HepG2 (cell line): ENCODE data around the gene C19orf85. TPM values are rescaled to one million over a fixed set of nuclear protein-coding genes. Genes with fewer than 3 reads are reported as not detected.

Experiments used
- ATF1 ChIP-seq: IDR thresholded peaks from 2 replicates; pipeline ENCODE4 v1.6.1; 2016; ENCODE audit warnings: mild to moderate bottlenecking, control low read depth
- CEBPG ChIP-seq: IDR thresholded peaks from 2 replicates; pipeline ENCODE4 v1.6.1; 2016
- EHMT2 ChIP-seq: fragments of 200-600 bp; sonication (generic); IDR thresholded peaks from 2 replicates; pipeline ENCODE4 v1.7.0; 2017; ENCODE audit warnings: antibody characterized with exemption, low read depth, low read length, borderline replicate concordance
- ELF1 ChIP-seq: sonication (generic); formaldehyde crosslinking; IDR thresholded peaks from 2 replicates; pipeline ENCODE4 v1.4.0; 2020; ENCODE audit warnings: missing genetic modification reagents
- ERF ChIP-seq: IDR thresholded peaks from 2 replicates; pipeline ENCODE4 v1.6.1; 2018; ENCODE audit warnings: missing biosample characterization, missing genetic modification reagents
- ESRRA ChIP-seq: sonication (generic); formaldehyde crosslinking; IDR thresholded peaks from 2 replicates; pipeline ENCODE4 v1.5.1; 2020; ENCODE audit warnings: mild to moderate bottlenecking, low read depth, missing genetic modification reagents
- HNRNPLL ChIP-seq: fragments of 200-400 bp; formaldehyde crosslinking; IDR thresholded peaks from 2 replicates; pipeline ENCODE4 v1.6.1; 2017; ENCODE audit warnings: mild to moderate bottlenecking, low read depth, low read length; ENCODE audit not compliant: poor library complexity, severe bottlenecking
- POLR2AphosphoS5 ChIP-seq: IDR thresholded peaks from 2 replicates; pipeline ENCODE4 v1.6.1; 2012; ENCODE audit warnings: low read depth, low read length
- SOX5 ChIP-seq: IDR thresholded peaks from 2 replicates; pipeline ENCODE4 v1.6.1; 2016; ENCODE audit warnings: borderline replicate concordance
- ZFP1 ChIP-seq: IDR thresholded peaks from 2 replicates; pipeline ENCODE4 v1.6.1; 2016
- ZNF121 ChIP-seq: sonication (generic); formaldehyde crosslinking; IDR thresholded peaks from 2 replicates; pipeline ENCODE4 v1.5.0; 2020; ENCODE audit warnings: mild to moderate bottlenecking, missing genetic modification reagents
- ZNF337 ChIP-seq: sonication (generic); formaldehyde crosslinking; IDR thresholded peaks from 2 replicates; pipeline ENCODE4 v1.5.1; 2020; ENCODE audit warnings: missing genetic modification reagents, low read depth, mild to moderate bottlenecking, borderline replicate concordance
- ZNF781 ChIP-seq: sonication (generic); formaldehyde crosslinking; IDR thresholded peaks from 2 replicates; pipeline ENCODE4 v1.5.1; 2020; ENCODE audit warnings: borderline replicate concordance, mild to moderate bottlenecking, missing genetic modification reagents; ENCODE audit errors: not compliant biosample characterization
- ZNF841 ChIP-seq: sonication (generic); formaldehyde crosslinking; IDR thresholded peaks from 2 replicates; pipeline ENCODE4 v1.8.1; 2023; ENCODE audit warnings: missing genetic modification reagents, borderline replicate concordance
- polyA plus RNA-seq, 8 experiments: library from polyadenylated mRNA; depleted of rRNA in 3 of 8; stranded (reverse) in 7 of 8; unstranded in 1 of 8; fragments of >200 nt; fragmentation: Illumina TruSeq in 4 of 8; extraction: Trizol in 4 of 8; gene quantifications; 2 replicates each; pipeline versions ENCODE4 v1.2.1 to v1.2.3, GENCODE V29; 2011 to 2016; ENCODE audit warnings: low read depth in 4 of 8, missing spikeins in 1 of 8, mixed read lengths in 1 of 8; ENCODE audit not compliant: insufficient read depth in 1 of 8
- total RNA-seq, 5 experiments: library from RNA; depleted of rRNA; stranded (reverse); fragments of >200 nt; fragmentation: Illumina TruSeq; extraction: Trizol; gene quantifications; 2 replicates each; pipeline ENCODE4 v1.2.3, GENCODE V29; 2016; ENCODE audit warnings: low read depth in 1 of 5
- TF ChIP-seq, protein P1 (sequence below): sonication (generic); formaldehyde crosslinking; IDR thresholded peaks from 2 replicates; pipeline ENCODE4 v1.4.0; 2020; ENCODE audit warnings: missing genetic modification reagents
- TF ChIP-seq, protein P2 (sequence below): sonication (generic); formaldehyde crosslinking; IDR thresholded peaks from 2 replicates; pipeline ENCODE4 v1.8.0; 2022; ENCODE audit warnings: mild to moderate bottlenecking, missing genetic modification reagents; ENCODE audit not compliant: insufficient replicate concordance
- TF ChIP-seq, protein P3 (sequence below): sonication (generic); formaldehyde crosslinking; IDR thresholded peaks from 2 replicates; pipeline ENCODE4 v1.5.0; 2020; ENCODE audit warnings: missing genetic modification reagents, mild to moderate bottlenecking, borderline replicate concordance
- TF ChIP-seq, protein P4 (sequence below): sonication (generic); formaldehyde crosslinking; IDR thresholded peaks from 2 replicates; pipeline ENCODE4 v1.8.0; 2022; ENCODE audit warnings: missing genetic modification reagents, low read depth, mild to moderate bottlenecking, borderline replicate concordance
- TF ChIP-seq, protein P5 (sequence below): sonication (generic); formaldehyde crosslinking; IDR thresholded peaks from 2 replicates; pipeline ENCODE4 v1.4.0; 2020; ENCODE audit warnings: missing genetic modification reagents, mild to moderate bottlenecking, borderline replicate concordance
- TF ChIP-seq, protein P6 (sequence below): sonication (generic); formaldehyde crosslinking; IDR thresholded peaks from 2 replicates; pipeline ENCODE4 v1.4.0; 2020; ENCODE audit warnings: missing genetic modification reagents

C19orf85 gene
- total and polyA plus RNA-seq, 2 of the 13 experiments (the other 11 are each of a cell fraction or from before 2014, with no cell fraction given), result not detected

DNA sequence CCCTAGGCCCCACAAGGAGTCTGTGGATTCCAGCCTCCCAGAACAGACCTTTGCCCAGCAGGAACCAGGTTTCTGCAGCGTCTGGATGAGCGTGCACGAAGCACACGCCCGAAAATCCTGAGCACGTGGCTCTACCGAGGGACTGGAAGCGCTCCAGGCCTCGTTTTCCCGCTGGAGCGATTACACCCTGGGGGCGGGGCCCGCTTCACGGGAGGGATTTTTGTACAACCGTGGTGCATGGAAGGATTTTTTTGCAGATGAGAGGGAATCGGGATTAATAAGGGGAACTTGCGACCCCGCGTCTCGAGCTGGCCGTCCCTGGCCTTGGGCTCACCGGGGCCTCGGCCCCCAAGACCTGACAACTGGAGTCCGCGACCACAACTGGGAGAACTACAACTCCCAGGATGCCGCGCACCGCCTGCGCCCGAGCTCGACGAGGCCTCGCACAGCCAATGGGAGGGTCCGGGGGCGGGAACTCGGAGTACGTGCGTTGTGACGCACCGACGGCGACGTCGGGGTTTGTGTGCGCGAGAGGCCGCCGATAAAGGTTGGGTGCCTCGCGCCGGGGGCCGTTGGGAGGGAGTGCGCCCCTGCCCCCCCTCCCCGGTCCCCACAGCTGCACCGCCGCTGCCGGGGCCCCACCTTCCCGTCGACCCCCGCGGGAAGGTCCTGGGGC is 11.7 kb upstream of the C19orf85 start, which contains the start of gene ZNF628 (continued):
- TF ChIP-seq, protein P1, sequence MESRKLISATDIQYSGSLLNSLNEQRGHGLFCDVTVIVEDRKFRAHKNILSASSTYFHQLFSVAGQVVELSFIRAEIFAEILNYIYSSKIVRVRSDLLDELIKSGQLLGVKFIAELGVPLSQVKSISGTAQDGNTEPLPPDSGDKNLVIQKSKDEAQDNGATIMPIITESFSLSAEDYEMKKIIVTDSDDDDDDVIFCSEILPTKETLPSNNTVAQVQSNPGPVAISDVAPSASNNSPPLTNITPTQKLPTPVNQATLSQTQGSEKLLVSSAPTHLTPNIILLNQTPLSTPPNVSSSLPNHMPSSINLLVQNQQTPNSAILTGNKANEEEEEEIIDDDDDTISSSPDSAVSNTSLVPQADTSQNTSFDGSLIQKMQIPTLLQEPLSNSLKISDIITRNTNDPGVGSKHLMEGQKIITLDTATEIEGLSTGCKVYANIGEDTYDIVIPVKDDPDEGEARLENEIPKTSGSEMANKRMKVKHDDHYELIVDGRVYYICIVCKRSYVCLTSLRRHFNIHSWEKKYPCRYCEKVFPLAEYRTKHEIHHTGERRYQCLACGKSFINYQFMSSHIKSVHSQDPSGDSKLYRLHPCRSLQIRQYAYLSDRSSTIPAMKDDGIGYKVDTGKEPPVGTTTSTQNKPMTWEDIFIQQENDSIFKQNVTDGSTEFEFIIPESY (CRISPR knock-in tag), result no peak; the same call in 1 of the 2 replicates
- peak; percentile 38; the same call in 1 of the 2 replicates for TF ChIP-seq ESRRA
- TF ChIP-seq, protein P2, sequence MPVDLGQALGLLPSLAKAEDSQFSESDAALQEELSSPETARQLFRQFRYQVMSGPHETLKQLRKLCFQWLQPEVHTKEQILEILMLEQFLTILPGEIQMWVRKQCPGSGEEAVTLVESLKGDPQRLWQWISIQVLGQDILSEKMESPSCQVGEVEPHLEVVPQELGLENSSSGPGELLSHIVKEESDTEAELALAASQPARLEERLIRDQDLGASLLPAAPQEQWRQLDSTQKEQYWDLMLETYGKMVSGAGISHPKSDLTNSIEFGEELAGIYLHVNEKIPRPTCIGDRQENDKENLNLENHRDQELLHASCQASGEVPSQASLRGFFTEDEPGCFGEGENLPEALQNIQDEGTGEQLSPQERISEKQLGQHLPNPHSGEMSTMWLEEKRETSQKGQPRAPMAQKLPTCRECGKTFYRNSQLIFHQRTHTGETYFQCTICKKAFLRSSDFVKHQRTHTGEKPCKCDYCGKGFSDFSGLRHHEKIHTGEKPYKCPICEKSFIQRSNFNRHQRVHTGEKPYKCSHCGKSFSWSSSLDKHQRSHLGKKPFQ (CRISPR knock-in tag), result no peak
- TF ChIP-seq, protein P3, sequence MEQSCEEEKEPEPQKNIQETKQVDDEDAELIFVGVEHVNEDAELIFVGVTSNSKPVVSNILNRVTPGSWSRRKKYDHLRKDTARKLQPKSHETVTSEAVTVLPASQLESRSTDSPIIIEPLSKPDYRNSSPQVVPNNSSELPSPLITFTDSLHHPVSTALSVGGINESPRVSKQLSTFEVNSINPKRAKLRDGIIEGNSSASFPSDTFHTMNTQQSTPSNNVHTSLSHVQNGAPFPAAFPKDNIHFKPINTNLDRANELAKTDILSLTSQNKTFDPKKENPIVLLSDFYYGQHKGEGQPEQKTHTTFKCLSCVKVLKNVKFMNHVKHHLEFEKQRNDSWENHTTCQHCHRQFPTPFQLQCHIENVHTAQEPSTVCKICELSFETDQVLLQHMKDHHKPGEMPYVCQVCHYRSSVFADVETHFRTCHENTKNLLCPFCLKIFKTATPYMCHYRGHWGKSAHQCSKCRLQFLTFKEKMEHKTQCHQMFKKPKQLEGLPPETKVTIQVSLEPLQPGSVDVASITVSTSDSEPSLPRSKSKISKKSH (CRISPR knock-in tag), result peak; percentile 76; the same call in 1 of the 2 replicates
- no peak for TF ChIP-seq ZNF841
- no peak for TF ChIP-seq ZNF337 (CRISPR knock-in tag)
- peak; percentile 37; the same call in 1 of the 2 replicates for TF ChIP-seq SOX5 (CRISPR knock-in tag)
- TF ChIP-seq ELF1 (CRISPR knock-in tag), result peak; percentile 77
- TF ChIP-seq POLR2AphosphoS5, result peak; percentile 35; the same call in 1 of the 2 replicates
- TF ChIP-seq ZFP1 (CRISPR knock-in tag), result peak; percentile 52; the same call in 1 of the 2 replicates
- TF ChIP-seq ZNF781 (CRISPR knock-in tag), result peak; percentile 93
- TF ChIP-seq, protein P4, sequence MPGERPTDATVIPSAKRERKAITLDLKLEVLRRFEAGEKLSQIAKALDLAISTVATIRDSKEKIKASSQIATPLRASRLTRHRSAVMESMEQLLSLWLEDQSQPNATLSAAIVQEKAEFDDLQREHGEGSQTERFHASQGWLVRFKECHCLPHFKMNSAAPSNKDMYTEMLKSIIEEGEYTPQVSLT (CRISPR knock-in tag), result 0 out of 2 replicates have a peak, but pooled peaks have one; percentile 31
- no peak for TF ChIP-seq EHMT2
- TF ChIP-seq ATF1, result peak; percentile 97
- no peak; the same call in 1 of the 2 replicates for TF ChIP-seq ZNF121 (CRISPR knock-in tag)
- peak; percentile 77 for TF ChIP-seq ERF (CRISPR knock-in tag)
- TF ChIP-seq, protein P5, sequence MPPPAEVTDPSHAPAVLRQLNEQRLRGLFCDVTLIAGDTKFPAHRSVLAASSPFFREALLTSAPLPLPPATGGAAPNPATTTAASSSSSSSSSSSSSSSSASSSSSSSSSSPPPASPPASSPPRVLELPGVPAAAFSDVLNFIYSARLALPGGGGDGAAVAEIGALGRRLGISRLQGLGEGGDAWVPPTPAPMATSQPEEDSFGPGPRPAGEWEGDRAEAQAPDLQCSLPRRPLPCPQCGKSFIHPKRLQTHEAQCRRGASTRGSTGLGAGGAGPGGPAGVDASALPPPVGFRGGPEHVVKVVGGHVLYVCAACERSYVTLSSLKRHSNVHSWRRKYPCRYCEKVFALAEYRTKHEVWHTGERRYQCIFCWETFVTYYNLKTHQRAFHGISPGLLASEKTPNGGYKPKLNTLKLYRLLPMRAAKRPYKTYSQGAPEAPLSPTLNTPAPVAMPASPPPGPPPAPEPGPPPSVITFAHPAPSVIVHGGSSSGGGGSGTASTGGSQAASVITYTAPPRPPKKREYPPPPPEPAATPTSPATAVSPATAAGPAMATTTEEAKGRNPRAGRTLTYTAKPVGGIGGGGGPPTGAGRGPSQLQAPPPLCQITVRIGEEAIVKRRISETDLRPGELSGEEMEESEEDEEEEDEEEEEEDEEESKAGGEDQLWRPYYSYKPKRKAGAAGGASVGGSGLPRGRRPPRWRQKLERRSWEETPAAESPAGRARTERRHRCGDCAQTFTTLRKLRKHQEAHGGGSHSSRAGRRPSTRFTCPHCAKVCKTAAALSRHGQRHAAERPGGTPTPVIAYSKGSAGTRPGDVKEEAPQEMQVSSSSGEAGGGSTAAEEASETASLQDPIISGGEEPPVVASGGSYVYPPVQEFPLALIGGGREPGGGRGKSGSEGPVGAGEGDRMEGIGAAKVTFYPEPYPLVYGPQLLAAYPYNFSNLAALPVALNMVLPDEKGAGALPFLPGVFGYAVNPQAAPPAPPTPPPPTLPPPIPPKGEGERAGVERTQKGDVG (CRISPR knock-in tag), result peak; percentile 94; the same call in 1 of the 2 replicates
- no peak; the same call in 1 of the 2 replicates for TF ChIP-seq CEBPG (CRISPR knock-in tag)
- TF ChIP-seq HNRNPLL, result peak; percentile 57
- TF ChIP-seq, protein P6, sequence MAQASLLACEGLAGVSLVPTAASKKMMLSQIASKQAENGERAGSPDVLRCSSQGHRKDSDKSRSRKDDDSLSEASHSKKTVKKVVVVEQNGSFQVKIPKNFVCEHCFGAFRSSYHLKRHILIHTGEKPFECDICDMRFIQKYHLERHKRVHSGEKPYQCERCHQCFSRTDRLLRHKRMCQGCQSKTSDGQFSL (CRISPR knock-in tag), result peak; percentile 88; the same call in 1 of the 2 replicates
